ENCODE results near the gene PTK7. TPM values are rescaled to one million over a fixed set of nuclear protein-coding genes. Genes with fewer than 3 reads are reported as not detected.
A peak's percentile ranks its signal among the peaks of the same experiment; 100 is the strongest.

PTK7 gene
- polyA plus RNA-seq (2012; ENCODE audit: insufficient read length, low read depth), result 92.5 TPM

DNA sequence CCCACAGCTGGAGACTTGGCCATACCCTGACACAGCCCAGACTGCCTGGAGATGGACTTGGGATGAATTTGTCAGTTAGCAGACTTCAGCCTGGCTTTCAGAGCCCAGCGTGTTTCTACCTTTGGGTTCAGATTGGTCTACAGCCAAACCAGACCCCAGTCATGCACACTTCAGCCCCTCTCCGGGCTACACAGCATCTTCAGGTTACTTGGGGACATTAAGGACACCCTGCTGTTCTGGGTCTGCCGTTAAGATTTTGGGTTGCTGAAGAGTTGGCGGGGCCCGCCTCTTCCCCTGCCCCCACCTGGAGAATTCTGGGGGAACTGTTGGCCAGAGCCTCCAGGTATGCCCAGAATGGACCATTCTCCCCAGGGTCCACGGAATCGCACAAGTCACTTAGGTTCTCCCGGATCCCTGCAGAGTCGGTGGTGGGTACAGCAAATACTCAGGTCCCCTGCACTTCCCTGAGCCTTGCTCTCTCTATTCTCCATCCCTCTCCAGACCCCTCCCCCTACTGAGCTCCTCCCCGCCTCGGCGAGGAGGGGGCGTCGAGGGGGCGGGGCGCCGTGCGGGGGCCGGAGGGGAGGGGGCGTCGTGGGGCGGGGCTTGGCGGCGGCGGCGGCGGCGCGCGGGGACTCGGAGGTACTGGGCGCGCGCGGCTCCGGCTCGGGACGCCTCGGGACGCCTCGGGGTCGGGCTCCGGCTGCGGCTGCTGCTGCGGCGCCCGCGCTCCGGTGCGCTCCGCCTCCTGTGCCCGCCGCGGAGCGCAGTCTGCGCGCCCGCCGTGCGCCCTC lies at the start of gene PTK7:
Gene PTK7, plus strand, starts transcription at position 645 of the 794 bp plus-strand sequence. CDS start 175 bp downstream, outside the sequence.
- TF ChIP-seq FOXP2 (optimal IDR thresholded peaks at IDR 0.05; ENCODE audit: borderline replicate concordance, extremely low read depth, extremely low read length, insufficient read depth) (no peak), TAF1 (IDR thresholded peaks at IDR 0.05; ENCODE audit: borderline replicate concordance, insufficient read depth, low read length) (peak; percentile 30; the same call in 1 of the 2 replicates)

DNA sequence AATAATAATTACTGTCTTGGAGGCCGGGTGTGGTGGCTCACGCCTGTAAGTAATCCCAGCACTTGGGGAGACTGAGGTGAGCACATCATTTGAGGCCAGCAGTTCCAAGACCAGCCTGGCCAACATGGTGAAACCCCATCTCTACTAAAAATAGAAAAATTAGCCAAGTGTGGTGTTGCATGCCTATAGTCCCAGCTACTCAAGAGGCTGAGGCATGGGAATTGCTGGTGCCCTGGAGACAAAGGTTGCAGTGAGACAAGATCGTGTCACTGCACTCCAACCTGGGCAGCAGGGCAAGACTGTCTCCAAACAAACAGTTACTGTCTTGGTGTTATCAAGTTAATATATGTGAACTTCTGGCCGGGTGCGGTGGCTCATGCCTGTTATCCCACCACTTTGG lies 49.7 kb upstream of the PTK7 start:
- TF ChIP-seq POLR2AphosphoS5 (IDR thresholded peaks at IDR 0.05; ENCODE audit: low read depth, low read length) (no peak), TAF1 (IDR thresholded peaks at IDR 0.05; ENCODE audit: borderline replicate concordance, insufficient read depth, low read length) (no peak), SIN3A (IDR thresholded peaks at IDR 0.05; ENCODE audit: borderline replicate concordance, insufficient read depth, low read length) (no peak), FOXP2 (optimal IDR thresholded peaks at IDR 0.05; ENCODE audit: borderline replicate concordance, extremely low read depth, extremely low read length, insufficient read depth) (no peak)
- TF ChIP-seq, protein P1, sequence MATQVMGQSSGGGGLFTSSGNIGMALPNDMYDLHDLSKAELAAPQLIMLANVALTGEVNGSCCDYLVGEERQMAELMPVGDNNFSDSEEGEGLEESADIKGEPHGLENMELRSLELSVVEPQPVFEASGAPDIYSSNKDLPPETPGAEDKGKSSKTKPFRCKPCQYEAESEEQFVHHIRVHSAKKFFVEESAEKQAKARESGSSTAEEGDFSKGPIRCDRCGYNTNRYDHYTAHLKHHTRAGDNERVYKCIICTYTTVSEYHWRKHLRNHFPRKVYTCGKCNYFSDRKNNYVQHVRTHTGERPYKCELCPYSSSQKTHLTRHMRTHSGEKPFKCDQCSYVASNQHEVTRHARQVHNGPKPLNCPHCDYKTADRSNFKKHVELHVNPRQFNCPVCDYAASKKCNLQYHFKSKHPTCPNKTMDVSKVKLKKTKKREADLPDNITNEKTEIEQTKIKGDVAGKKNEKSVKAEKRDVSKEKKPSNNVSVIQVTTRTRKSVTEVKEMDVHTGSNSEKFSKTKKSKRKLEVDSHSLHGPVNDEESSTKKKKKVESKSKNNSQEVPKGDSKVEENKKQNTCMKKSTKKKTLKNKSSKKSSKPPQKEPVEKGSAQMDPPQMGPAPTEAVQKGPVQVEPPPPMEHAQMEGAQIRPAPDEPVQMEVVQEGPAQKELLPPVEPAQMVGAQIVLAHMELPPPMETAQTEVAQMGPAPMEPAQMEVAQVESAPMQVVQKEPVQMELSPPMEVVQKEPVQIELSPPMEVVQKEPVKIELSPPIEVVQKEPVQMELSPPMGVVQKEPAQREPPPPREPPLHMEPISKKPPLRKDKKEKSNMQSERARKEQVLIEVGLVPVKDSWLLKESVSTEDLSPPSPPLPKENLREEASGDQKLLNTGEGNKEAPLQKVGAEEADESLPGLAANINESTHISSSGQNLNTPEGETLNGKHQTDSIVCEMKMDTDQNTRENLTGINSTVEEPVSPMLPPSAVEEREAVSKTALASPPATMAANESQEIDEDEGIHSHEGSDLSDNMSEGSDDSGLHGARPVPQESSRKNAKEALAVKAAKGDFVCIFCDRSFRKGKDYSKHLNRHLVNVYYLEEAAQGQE (IDR thresholded peaks at IDR 0.05; ENCODE audit: insufficient read depth in 1 of 2, low read depth in 2 of 2, low read length in 2 of 2), result no peak

DNA sequence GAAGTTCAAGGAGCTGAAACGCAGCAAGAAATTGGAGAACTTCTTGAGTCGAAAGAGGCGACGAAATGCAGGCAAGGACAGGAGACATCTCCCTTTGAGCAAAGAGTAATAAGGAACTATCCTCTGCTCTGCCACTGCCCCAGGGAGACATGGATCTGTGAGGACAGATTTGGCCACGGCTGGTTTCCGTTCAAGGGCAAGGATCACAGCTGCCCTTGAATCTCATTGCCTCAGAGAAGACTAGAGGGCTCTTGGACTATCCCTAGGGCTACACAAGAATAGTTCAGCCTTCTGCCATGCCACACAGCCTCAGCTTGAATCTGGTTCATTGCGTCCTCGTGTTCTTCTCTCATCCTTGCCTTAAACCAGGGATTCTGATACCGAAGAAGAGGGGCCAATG lies 47.0 kb upstream of the PTK7 start:
- TF ChIP-seq TAF1 (IDR thresholded peaks at IDR 0.05; ENCODE audit: borderline replicate concordance, insufficient read depth, low read length), result no peak

DNA sequence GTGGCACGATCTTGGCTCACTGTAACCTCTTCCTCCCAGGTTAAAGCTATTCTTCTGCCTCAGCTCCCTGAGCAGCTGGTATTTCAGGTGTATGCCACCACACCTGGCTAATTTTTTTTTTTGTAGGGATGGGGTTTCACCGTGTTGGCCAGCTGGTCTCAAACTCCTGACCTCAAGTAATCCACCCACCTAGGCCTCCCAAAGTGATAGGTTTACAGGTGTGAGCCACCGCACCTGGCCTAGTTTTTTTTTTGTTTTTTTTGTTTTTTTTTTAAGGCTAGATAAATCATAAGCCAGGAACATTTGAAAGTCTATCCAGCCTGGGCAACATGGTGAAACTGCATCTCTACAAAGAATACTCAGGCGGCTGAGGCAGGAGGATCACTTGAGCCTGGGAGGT lies 43.8 kb upstream of the PTK7 start:
- no peak for TF ChIP-seq TAF1 (IDR thresholded peaks at IDR 0.05; ENCODE audit: borderline replicate concordance, insufficient read depth, low read length)
- TF ChIP-seq, protein P1 (IDR thresholded peaks at IDR 0.05; ENCODE audit: insufficient read depth in 1 of 2, low read depth in 2 of 2, low read length in 2 of 2), result no peak
- TF ChIP-seq SIN3A (IDR thresholded peaks at IDR 0.05; ENCODE audit: borderline replicate concordance, insufficient read depth, low read length), result no peak
- no peak for TF ChIP-seq POLR2AphosphoS5 (IDR thresholded peaks at IDR 0.05; ENCODE audit: low read depth, low read length)
- TF ChIP-seq FOXP2 (optimal IDR thresholded peaks at IDR 0.05; ENCODE audit: borderline replicate concordance, extremely low read depth, extremely low read length, insufficient read depth), result no peak

DNA sequence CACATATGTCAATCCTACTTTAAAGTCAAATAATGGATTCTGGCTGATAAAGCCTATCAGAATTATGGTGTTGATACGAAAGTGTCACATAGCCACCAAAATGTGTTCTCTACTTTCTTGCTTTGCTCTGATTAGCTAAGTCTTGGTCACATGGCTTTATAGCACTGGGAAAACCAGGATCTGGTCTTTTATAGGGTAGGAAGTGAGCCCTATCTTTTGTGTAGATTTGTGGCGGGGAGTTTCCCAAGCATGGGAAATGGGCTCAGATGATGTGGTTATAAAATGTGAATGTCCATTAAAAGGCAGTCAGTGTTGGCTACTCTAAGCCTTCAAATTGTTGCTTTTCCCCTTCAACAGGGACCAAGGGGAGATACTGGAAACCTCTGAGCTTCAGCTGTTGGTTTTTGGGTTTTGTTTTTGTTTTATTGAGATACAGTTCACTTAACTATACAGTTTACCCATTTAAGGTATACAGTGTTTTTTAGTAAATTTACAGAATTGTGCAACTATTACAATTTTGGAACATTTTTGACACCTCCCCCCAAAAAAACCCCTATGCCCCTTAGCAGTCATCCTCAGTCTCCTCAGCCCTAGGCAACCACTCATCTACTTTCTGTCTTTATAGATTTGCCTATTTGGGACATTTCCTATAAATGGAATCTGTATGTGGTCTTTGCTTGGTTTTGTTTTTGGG lies 42.5 kb upstream of the PTK7 start:
- TF ChIP-seq, protein P1 (IDR thresholded peaks at IDR 0.05; ENCODE audit: insufficient read depth in 1 of 2, low read depth in 2 of 2, low read length in 2 of 2), result no peak

DNA sequence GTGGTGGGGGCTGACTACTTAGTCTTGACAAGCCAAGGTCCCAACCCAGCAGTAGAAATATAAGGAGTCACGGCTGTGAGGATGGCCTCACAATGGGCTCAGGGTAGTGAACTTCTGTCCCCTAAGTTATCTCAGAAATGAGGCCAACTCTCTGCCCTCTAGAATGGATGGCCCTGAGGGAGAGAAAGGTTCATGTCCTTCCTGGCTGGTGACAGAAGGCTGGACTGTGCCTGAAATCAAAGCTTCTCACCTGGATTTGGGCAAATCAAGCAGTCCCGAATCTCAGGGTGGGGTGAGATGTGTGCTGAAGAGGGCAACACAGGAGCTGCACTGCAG lies 42.0 kb upstream of the PTK7 start:
- TF ChIP-seq TAF1 (IDR thresholded peaks at IDR 0.05; ENCODE audit: borderline replicate concordance, insufficient read depth, low read length), result no peak
- TF ChIP-seq, protein P1 (IDR thresholded peaks at IDR 0.05; ENCODE audit: insufficient read depth in 1 of 2, low read depth in 2 of 2, low read length in 2 of 2), result no peak
- no peak for TF ChIP-seq SIN3A (IDR thresholded peaks at IDR 0.05; ENCODE audit: borderline replicate concordance, insufficient read depth, low read length)
- TF ChIP-seq POLR2AphosphoS5 (IDR thresholded peaks at IDR 0.05; ENCODE audit: low read depth, low read length), result no peak
- TF ChIP-seq FOXP2 (optimal IDR thresholded peaks at IDR 0.05; ENCODE audit: borderline replicate concordance, extremely low read depth, extremely low read length, insufficient read depth), result no peak

Data from PFSK-1 (cell line).